Tibial artery (tissue), 4 donors: ENCODE data around the gene KCNQ1.

Experiments used
- DNase-seq, 2 donors: peaks; one replicate each; pipeline ENCODE4 v3.0.0-alpha.2; 2019
- H3K27ac ChIP-seq, 2 donors: fragments of 200-600 bp; sonication (generic) in 1 of 2; 1 replicate in 1 of 2; 2 replicates in 1 of 2; pipeline ENCODE4 v1.5.1; 2018 to 2019; ENCODE audit warnings: mild to moderate bottlenecking in 1 of 2
- H3K27me3 ChIP-seq, 2 donors: fragments of 200-600 bp; sonication (generic) in 1 of 2; one replicate each; pipeline versions ENCODE4 v1.5.1 to v1.6.0; 2016 to 2019
- H3K36me3 ChIP-seq, 3 donors: fragments of 200-600 bp; sonication (generic) in 2 of 3; one replicate each; pipeline ENCODE4 v1.5.1; 2016 to 2019; ENCODE audit warnings: mild to moderate bottlenecking in 2 of 3
- H3K4me1 ChIP-seq, 4 donors: fragments of 200-600 bp; sonication (generic) in 2 of 4; 1 replicate in 3 of 4; 2 replicates in 1 of 4; pipeline ENCODE4 v1.5.1; 2016 to 2019
- H3K4me3 ChIP-seq, 2 donors: fragments of 200-600 bp; sonication (generic) in 1 of 2; 1 replicate in 1 of 2; 2 replicates in 1 of 2; pipeline ENCODE4 v1.5.1; 2018 to 2019; ENCODE audit warnings: mild to moderate bottlenecking in 2 of 2
- H3K9me3 ChIP-seq, 3 donors: fragments of 200-600 bp; sonication (generic) in 1 of 3; one replicate each; pipeline ENCODE4 v1.5.1; 2016 to 2019
- intact Hi-C: fragments of 100-400 bp; cut with DNase I; formaldehyde crosslinking; loops from one replicate; pipeline ENCODE4 v1.15.0; 2023; ENCODE audit warnings: low total_unique reads
- TF ChIP-seq, protein P1 (sequence below), 2 experiments: fragments of 200-600 bp in 1 of 2; fragments of 450-650 bp in 1 of 2; IDR thresholded peaks; one replicate each; pipeline ENCODE4 v1.5.1; 2017 to 2019; ENCODE audit warnings: antibody characterized with exemption in 2 of 2, mild to moderate bottlenecking in 1 of 2, moderate library complexity in 1 of 2

The KCNQ1 gene

DNA sequence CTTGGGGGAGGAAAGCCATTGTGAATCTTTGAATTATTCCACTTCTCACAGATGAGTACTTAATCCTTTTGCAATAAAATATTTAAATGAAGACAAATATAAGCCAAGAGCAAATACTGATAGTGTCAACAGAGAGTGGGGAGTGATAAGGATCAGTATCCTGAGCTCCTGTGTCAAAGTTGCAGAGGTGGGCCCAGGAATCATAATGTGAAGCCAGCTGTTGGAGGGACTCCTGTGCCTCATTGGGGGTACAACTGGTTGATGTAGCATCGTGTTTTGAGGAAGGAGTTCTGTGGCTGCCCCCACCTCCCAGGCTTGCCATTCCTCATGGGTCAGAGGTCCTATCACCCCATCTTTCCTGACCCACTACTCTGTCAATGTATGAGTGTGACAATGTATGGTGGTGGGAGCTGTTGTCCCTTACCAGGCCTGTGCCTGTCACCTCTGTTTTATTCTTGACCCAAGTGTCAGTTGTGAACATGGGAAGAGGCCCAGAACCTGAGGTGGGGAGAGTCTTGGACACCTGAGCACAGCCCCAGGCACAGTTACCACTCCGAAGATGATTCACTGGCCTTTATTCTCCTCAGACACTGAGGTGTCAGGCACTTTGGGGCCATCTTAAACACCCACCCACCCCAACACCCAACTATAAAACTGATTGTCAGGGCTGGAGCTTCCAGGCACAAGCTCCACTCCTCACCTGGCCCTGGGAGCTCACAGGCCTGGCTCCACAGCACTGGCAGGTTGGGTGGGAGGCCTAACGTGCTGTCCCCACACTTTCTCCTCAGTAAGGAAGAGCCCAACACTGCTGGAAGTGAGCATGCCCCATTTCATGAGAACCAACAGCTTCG is 216.6 kb downstream of the KCNQ1 start:
- Histone ChIP-seq H3K36me3 (no peaks in the 10 kb centered on the region), H3K9me3 (peaks cover 0 to 48% (median 16%) of the 10 kb centered on the region in 3 donors), H3K27ac (no peak overlapping the region), H3K4me3 (no peak overlapping the region), H3K27me3 (no peaks in the 10 kb centered on the region), H3K4me1 (no peaks in the 10 kb centered on the region)
- TF ChIP-seq, protein P1, sequence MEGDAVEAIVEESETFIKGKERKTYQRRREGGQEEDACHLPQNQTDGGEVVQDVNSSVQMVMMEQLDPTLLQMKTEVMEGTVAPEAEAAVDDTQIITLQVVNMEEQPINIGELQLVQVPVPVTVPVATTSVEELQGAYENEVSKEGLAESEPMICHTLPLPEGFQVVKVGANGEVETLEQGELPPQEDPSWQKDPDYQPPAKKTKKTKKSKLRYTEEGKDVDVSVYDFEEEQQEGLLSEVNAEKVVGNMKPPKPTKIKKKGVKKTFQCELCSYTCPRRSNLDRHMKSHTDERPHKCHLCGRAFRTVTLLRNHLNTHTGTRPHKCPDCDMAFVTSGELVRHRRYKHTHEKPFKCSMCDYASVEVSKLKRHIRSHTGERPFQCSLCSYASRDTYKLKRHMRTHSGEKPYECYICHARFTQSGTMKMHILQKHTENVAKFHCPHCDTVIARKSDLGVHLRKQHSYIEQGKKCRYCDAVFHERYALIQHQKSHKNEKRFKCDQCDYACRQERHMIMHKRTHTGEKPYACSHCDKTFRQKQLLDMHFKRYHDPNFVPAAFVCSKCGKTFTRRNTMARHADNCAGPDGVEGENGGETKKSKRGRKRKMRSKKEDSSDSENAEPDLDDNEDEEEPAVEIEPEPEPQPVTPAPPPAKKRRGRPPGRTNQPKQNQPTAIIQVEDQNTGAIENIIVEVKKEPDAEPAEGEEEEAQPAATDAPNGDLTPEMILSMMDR (IDR thresholded peaks at IDR 0.05): no peak
- no peak for DNase-seq
- intact Hi-C loops: no loop called here

- Histone ChIP-seq H3K27me3 (no peaks in the 10 kb centered on the region), H3K36me3 (no peaks in the 10 kb centered on the region), H3K4me1 (no peaks in the 10 kb centered on the region), H3K27ac (no peak overlapping the region), H3K9me3 (peaks cover 0 to 46% (median 16%) of the 10 kb centered on the region in 3 donors), H3K4me3 (no peak overlapping the region)
- no peak for DNase-seq
- TF ChIP-seq, protein P1 (IDR thresholded peaks at IDR 0.05): no peak
- intact Hi-C loops: no loop called here
These were observed 217.2 kb downstream of the KCNQ1 start for GRCh38 chr11:2662024-2662312.

GRCh38 chr11:2662430-2663299 is 217.9 kb downstream of the KCNQ1 start:
- Histone ChIP-seq H3K27ac (no peak overlapping the region), H3K36me3 (no peaks in the 10 kb centered on the region), H3K4me1 (no peaks in the 10 kb centered on the region), H3K4me3 (no peak overlapping the region), H3K27me3 (no peaks in the 10 kb centered on the region), H3K9me3 (peaks cover 0 to 39% (median 16%) of the 10 kb centered on the region in 3 donors)
- TF ChIP-seq, protein P1 (IDR thresholded peaks at IDR 0.05): no peak
- intact Hi-C loops: no loop called here
- no peak for DNase-seq

DNA sequence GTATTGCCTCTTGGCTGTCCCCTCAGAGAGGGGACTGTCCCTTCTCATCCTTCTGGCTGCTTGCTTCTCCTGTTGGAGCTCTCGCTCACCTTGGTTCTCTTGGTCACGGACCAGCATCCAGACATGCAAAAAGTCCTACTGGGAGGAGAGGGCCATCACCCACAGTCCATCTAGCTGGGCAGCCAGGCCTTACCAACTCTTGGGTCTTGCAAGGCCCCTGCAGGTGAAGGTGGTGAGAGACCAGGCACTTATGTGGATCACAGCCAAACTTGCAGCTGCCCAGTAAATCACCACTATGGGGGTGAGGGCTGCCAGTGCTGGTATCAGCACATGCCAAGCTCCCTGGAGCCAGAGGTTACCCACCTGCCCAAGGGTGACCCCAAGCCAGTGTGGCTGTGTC is 218.7 kb downstream of the KCNQ1 start:
- DNase-seq: no peak
- Histone ChIP-seq H3K4me1 (no peaks in the 10 kb centered on the region), H3K27ac (no peak overlapping the region), H3K9me3 (peaks cover 0 to 32% (median 16%) of the 10 kb centered on the region in 3 donors), H3K4me3 (no peak overlapping the region), H3K27me3 (no peaks in the 10 kb centered on the region), H3K36me3 (no peaks in the 10 kb centered on the region)
- TF ChIP-seq, protein P1 (IDR thresholded peaks at IDR 0.05): no peak
- intact Hi-C loops: no loop called here

DNA sequence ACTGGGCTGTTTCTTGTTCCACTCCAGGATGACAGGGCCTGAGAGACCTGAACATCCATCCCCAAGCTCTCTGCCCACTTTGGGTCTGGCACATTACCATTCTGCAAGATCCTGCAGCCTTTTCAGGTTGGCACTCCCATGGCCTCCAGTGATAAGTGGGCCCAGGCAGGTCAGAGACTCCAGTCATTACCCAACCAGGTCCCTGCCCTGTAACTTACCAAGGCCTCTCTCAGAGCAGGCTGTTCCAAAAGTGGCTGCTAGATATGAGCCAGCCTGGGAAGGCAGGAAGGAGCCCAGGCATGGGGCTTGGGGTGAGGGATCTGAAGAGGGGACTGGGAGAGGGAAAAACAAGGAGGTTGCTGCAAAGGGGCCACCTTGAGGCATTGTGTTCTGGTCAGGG is 219.1 kb downstream of the KCNQ1 start:
- intact Hi-C loops: no loop called here
- no peak for DNase-seq
- H3K27ac ChIP-seq: no peak overlapping the region
- H3K9me3 ChIP-seq: peaks cover 0 to 28% (median 16%) of the 10 kb centered on the region in 3 donors
- TF ChIP-seq, protein P1 (IDR thresholded peaks at IDR 0.05): no peak
- H3K4me3 ChIP-seq: no peak overlapping the region
- no peaks in the 10 kb centered on the region for H3K36me3 ChIP-seq
- H3K4me1 ChIP-seq: no peaks in the 10 kb centered on the region
- H3K27me3 ChIP-seq: no peaks in the 10 kb centered on the region
